ENCODE measurements around the gene IDH2. TPM values are rescaled to one million over a fixed set of nuclear protein-coding genes. Genes with fewer than 3 reads are reported as not detected.

IDH2 gene
- total and polyA plus RNA-seq, 2 of the 4 experiments (the other 2 are of a cell fraction) = 84.9 to 118 TPM

DNA sequence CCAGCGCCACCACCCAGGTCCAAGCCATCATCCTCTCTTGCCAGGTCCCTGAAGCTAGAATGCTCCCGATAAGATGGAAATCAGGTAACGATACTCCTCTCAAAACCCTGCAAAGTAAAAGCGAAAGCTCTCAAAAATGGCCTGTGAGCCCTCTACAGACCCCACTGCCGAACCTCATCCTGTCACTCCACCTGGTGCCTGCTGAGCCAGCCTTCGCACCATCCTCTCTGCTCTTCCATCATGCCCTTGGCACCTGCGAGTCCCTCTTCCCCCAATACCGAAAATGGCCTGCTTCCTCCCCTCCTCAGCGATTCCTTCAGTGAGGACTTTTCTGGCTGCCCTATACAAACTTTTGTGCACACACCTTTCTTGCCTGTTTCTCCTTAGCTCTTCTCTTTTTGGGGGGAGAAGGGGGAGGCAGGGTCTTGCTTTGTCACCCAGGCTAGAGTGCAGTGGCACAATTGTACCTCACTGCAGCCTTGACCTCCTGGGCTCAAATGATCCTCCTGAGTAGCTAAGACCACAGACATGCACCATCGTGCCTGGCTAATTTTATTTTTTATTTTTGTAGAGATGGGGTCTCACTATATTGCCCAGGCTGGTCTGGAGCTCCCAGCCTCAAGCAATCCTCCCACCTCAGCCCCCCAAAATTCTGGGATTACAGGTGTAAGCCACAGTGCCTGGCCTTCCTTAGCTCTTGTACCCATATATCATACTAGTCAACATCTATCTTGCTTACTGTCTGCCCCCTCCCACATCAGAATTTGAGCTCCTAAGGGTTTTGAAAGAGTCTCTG lies 3.0 kb downstream of the IDH2 start:
- dilution Hi-C loops (cut with HindIII; ENCODE audit: low sequenced_read_pairs, unreplicated experiment) = no loop called here
- ATAC-seq (ENCODE audit: low read depth) = no peak
- no peak for DNase-seq
- Histone ChIP-seq H2AK5ac (ENCODE audit: low read depth, low read length) (0 out of 2 replicates have a peak overlapping the region, but pooled peaks have one; percentile 0), H2AFZ (replicated peaks; ENCODE audit: low read length, poor library complexity) (no peak overlapping the region), H2BK15ac (ENCODE audit: low read depth, low read length) (no peak overlapping the region), H4K20me1 (ENCODE audit: insufficient read depth, low read length) (peaks cover 27% of the 10 kb centered on the region), H3K79me1 (ENCODE audit: low read depth in 1 of 2, low read length in 2 of 2) (peaks cover 32 to 60% of the 10 kb centered on the region in 2 experiments), H3K23ac (ENCODE audit: low read depth, low read length) (peak overlapping the region; percentile 39; the same call in 1 of the 2 replicates), H4K8ac (ENCODE audit: low read depth in 2 of 2, low read length in 2 of 2) (no peak overlapping the region), H3K4me1 (ENCODE audit: control insufficient read depth, insufficient read depth, low read length) (peaks cover 25% of the 10 kb centered on the region), H2BK20ac (ENCODE audit: low read depth, low read length) (no peak overlapping the region), H3K9ac (ENCODE audit: low read depth, low read length) (peak overlapping the region; percentile 8; the same call in 1 of the 2 replicates), H3K9me1 (ENCODE audit: insufficient read depth, low read length) (peaks cover 18% of the 10 kb centered on the region), H3K14ac (replicated peaks; ENCODE audit: low read depth, low read length) (no peak overlapping the region; the same call in 1 of the 2 replicates), H3K18ac (ENCODE audit: low read depth, low read length) (no peak overlapping the region), H3K4me3 (ENCODE audit: insufficient read depth, low read depth, low read length) (no peak overlapping the region), H2BK5ac (ENCODE audit: low read depth, low read length, poor library complexity, severe bottlenecking) (peak overlapping the region; percentile 44), H3K27me3 (ENCODE audit: control insufficient read depth, insufficient read depth, low read length) (no peaks in the 10 kb centered on the region), H3K36me3 (ENCODE audit: control insufficient read depth, insufficient read depth, low read length) (no peaks in the 10 kb centered on the region), H4K5ac (ENCODE audit: low read depth, low read length) (no peak overlapping the region), H3K9me3 (ENCODE audit: control insufficient read depth, insufficient read depth, low read length) (no peaks in the 10 kb centered on the region), H3K4ac (ENCODE audit: low read depth, low read length) (peak overlapping the region; percentile 57), H4K91ac (ENCODE audit: insufficient read depth, low read depth, low read length) (0 out of 2 replicates have a peak overlapping the region, but pooled peaks have one; percentile 28), H2BK120ac (ENCODE audit: low read depth, low read length) (peak overlapping the region; percentile 52; the same call in 1 of the 2 replicates), H3K56ac (ENCODE audit: extremely low read depth, insufficient read depth, low read length) (no peak overlapping the region), H3K4me2 (ENCODE audit: low read depth, low read length) (no peak overlapping the region), H2AK9ac (replicated peaks; ENCODE audit: low read depth, low read length, poor library complexity) (no peak overlapping the region), H3K27ac (ENCODE audit: insufficient read depth, low read length) (no peak overlapping the region)
- WGBS, 2 experiments (ENCODE audit: extremely low coverage in 2 of 2, insufficient read length in 1 of 2) = 100% methylated on average over 4 of the region's 10 CpGs; no CpG with 5 or more reads in 1 of the 2 experiments
- ChIA-PET CTCF (no interaction called here), POLR2A (ENCODE audit: unreplicated experiment) (interaction anchor here (0.6 kb wide), 1 partner anchor 56 kb away, joined by 4 read pairs; no protein-coding TSS in a partner anchor)
- in situ Hi-C loops (cut with MboI; ENCODE audit: low sequenced_read_pairs) = no loop called here
- no TSS peak for BruUV-seq (replicated peaks)
- intact Hi-C loops (cut with micrococcal nuclease) = no loop called here
- TF ChIP-seq CHD1 (IDR thresholded peaks at IDR 0.05; ENCODE audit: low read depth, low read length) (no peak), FOS (IDR thresholded peaks at IDR 0.05; ENCODE audit: low read depth, low read length) (no peak), MAFK (IDR thresholded peaks at IDR 0.05; ENCODE audit: low read depth, low read length) (no peak), CEBPB (IDR thresholded peaks at IDR 0.05; ENCODE audit: low read depth, low read length) (no peak), POLR2A (IDR thresholded peaks at IDR 0.05; ENCODE audit: low read depth, low read length) (no peak), RAD21 (IDR thresholded peaks at IDR 0.05; ENCODE audit: low read length) (no peak), USF2 (IDR thresholded peaks at IDR 0.05; ENCODE audit: low read depth, low read length) (no peak), BHLHE40 (IDR thresholded peaks at IDR 0.05; ENCODE audit: low read depth, low read length) (no peak), SMC3 (IDR thresholded peaks at IDR 0.05; ENCODE audit: low read depth, low read length) (no peak), NFE2L2 (IDR thresholded peaks at IDR 0.05; ENCODE audit: low read depth, low read length) (no peak), RCOR1 (IDR thresholded peaks at IDR 0.05; ENCODE audit: insufficient replicate concordance, low read length) (no peak), MXI1 (IDR thresholded peaks at IDR 0.05; ENCODE audit: borderline replicate concordance, low read depth, low read length) (no peak), RFX5 (IDR thresholded peaks at IDR 0.05; ENCODE audit: low read depth, low read length) (no peak)
- TF ChIP-seq, protein P1, sequence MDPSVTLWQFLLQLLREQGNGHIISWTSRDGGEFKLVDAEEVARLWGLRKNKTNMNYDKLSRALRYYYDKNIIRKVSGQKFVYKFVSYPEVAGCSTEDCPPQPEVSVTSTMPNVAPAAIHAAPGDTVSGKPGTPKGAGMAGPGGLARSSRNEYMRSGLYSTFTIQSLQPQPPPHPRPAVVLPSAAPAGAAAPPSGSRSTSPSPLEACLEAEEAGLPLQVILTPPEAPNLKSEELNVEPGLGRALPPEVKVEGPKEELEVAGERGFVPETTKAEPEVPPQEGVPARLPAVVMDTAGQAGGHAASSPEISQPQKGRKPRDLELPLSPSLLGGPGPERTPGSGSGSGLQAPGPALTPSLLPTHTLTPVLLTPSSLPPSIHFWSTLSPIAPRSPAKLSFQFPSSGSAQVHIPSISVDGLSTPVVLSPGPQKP (IDR thresholded peaks at IDR 0.05; ENCODE audit: borderline replicate concordance, low read depth, low read length) = no peak
- TF ChIP-seq, protein P2, sequence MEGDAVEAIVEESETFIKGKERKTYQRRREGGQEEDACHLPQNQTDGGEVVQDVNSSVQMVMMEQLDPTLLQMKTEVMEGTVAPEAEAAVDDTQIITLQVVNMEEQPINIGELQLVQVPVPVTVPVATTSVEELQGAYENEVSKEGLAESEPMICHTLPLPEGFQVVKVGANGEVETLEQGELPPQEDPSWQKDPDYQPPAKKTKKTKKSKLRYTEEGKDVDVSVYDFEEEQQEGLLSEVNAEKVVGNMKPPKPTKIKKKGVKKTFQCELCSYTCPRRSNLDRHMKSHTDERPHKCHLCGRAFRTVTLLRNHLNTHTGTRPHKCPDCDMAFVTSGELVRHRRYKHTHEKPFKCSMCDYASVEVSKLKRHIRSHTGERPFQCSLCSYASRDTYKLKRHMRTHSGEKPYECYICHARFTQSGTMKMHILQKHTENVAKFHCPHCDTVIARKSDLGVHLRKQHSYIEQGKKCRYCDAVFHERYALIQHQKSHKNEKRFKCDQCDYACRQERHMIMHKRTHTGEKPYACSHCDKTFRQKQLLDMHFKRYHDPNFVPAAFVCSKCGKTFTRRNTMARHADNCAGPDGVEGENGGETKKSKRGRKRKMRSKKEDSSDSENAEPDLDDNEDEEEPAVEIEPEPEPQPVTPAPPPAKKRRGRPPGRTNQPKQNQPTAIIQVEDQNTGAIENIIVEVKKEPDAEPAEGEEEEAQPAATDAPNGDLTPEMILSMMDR (conservative IDR thresholded peaks at IDR 0.05; ENCODE audit: low read depth, low read length) = no peak
